ENCODE results near the gene LONP2. TPM values are rescaled to one million over a fixed set of nuclear protein-coding genes. Genes with fewer than 3 reads are reported as not detected.

Gene LONP2
- polyA plus RNA-seq, 4 donors: 18.1 to 48.3 (median 27.4) TPM

DNA sequence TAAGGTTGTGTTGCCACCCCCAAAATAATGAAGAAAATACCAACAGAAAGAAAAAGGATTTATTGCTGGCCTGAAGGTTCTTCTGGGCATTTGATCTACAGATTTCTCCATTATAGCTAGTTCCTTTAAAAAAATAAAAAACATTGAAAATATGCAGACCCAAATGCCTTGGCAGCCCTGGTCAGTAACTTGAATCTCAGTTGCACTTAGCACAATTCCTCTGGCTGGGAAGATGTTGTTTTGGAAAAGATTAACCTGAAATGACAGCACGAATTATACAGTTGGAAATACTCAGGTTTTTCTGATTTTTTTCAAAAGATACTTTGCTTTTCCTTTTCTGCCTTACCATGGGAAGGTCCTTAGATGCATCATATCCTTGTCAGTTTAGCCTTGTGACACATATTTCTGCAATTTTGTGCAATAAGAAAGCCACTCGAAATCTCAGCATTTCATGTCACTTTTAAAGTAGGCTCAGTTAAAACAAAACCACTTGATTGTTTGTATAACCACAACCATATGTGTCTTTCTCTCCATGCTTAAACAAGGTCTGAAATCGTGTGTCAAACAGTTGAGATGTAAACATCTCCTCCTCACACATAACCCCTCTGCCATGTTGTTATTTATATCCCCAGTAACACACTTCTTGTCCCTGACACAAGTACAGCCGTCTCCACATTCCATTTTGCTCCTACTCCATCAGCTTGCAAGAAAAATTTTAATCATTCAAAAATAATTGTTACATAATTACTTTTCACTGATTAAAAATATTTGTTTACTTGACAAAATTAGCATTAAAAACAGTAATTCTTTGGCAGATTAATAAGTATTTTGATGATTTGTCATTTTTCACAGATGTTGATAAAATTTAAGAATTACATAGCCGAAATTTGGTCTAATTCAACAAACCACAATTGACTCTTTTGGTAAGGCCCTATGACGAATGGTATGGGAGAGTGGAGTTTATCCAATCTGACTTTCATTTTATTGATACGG lies 80.0 kb downstream of the LONP2 start:
- FAIRE-seq: no peak
- DNase-seq: no peak
- H3K36me3 ChIP-seq (ENCODE audit: control insufficient read depth in 3 of 3, insufficient read depth in 2 of 3, low read depth in 1 of 3, low read length in 3 of 3): peaks cover 0 to 12% (median 4%) of the 10 kb centered on the region in 3 donors
- 78 to 88% (median 87%) methylated on average over 7 of the region's 7 CpGs for WGBS, 3 donors
- no peaks in the 10 kb centered on the region for H3K27me3 ChIP-seq (ENCODE audit: control insufficient read depth in 3 of 3, insufficient read depth in 3 of 3, low read length in 3 of 3)
- H3K4me1 ChIP-seq (ENCODE audit: control insufficient read depth in 3 of 3, insufficient read depth in 2 of 3, low read depth in 1 of 3, low read length in 2 of 3): peaks cover 0 to 3% (median 0%) of the 10 kb centered on the region in 3 donors
- H3K27ac ChIP-seq (ENCODE audit: low read depth in 1 of 3, low read length in 2 of 3): no peak overlapping the region
- no peak overlapping the region for H3K4me3 ChIP-seq (ENCODE audit: low read depth in 1 of 3, low read length in 3 of 3)
- H3K9me3 ChIP-seq (ENCODE audit: control insufficient read depth in 2 of 2, insufficient read depth in 1 of 2, low read depth in 1 of 2, low read length in 1 of 2): no peaks in the 10 kb centered on the region

DNA sequence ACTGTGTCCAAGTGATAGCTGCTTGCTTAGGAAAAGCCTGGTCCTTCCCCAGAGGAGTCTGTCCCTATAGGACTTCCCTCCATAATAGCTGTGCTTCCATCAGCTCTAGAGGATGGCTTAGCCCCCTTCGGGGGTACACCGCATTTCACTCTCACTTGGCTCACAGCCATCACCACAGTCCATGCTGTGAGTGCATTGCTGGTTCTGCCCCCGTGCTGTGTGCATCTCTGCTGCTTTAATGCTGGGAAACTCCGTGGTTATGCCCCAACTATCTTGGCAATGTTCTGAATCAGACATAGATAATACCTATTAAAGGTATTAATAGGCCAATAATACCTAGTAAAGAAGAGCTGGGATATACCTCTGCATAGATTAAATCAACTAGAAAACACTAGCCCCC lies 82.8 kb downstream of the LONP2 start:
- FAIRE-seq: no peak
- Histone ChIP-seq H3K4me1 (ENCODE audit: control insufficient read depth in 3 of 3, insufficient read depth in 2 of 3, low read depth in 1 of 3, low read length in 2 of 3) (no peaks in the 10 kb centered on the region), H3K27me3 (ENCODE audit: control insufficient read depth in 3 of 3, insufficient read depth in 3 of 3, low read length in 3 of 3) (no peaks in the 10 kb centered on the region), H3K4me3 (ENCODE audit: low read depth in 1 of 3, low read length in 3 of 3) (no peak overlapping the region), H3K27ac (ENCODE audit: low read depth in 1 of 3, low read length in 2 of 3) (no peak overlapping the region), H3K9me3 (ENCODE audit: control insufficient read depth in 2 of 2, insufficient read depth in 1 of 2, low read depth in 1 of 2, low read length in 1 of 2) (no peaks in the 10 kb centered on the region), H3K36me3 (ENCODE audit: control insufficient read depth in 3 of 3, insufficient read depth in 2 of 3, low read depth in 1 of 3, low read length in 3 of 3) (peaks cover 0 to 7% (median 4%) of the 10 kb centered on the region in 3 donors)
- WGBS, 3 donors: 86 to 96% (median 88%) methylated on average over 4 of the region's 4 CpGs
- DNase-seq: no peak

DNA sequence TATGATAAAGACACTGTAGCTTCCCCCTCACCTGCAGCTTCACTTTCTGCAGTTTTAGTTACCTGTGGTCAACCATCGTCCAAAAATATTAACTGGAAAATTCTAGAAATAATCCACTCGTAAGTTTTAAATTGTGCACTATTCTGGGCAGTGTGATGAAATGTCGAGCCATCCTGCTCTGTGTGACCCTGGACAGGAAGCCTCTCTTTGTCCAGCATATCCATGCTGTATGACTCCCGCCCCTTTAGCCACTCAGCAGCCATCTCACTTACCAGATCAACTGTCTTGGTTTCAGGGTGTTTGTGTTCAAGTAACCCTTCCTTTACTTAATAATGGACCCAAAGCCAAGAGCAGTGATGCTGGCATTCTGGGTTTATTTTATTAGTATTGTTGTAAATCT lies 85.0 kb downstream of the LONP2 start:
- Histone ChIP-seq H3K36me3 (ENCODE audit: control insufficient read depth in 3 of 3, insufficient read depth in 2 of 3, low read depth in 1 of 3, low read length in 3 of 3) (peaks cover 0 to 7% (median 4%) of the 10 kb centered on the region in 3 donors), H3K9me3 (ENCODE audit: control insufficient read depth in 2 of 2, insufficient read depth in 1 of 2, low read depth in 1 of 2, low read length in 1 of 2) (no peaks in the 10 kb centered on the region), H3K4me3 (ENCODE audit: low read depth in 1 of 3, low read length in 3 of 3) (no peak overlapping the region), H3K4me1 (ENCODE audit: control insufficient read depth in 3 of 3, insufficient read depth in 2 of 3, low read depth in 1 of 3, low read length in 2 of 3) (no peaks in the 10 kb centered on the region), H3K27ac (ENCODE audit: low read depth in 1 of 3, low read length in 2 of 3) (no peak overlapping the region), H3K27me3 (ENCODE audit: control insufficient read depth in 3 of 3, insufficient read depth in 3 of 3, low read length in 3 of 3) (no peaks in the 10 kb centered on the region)
- WGBS, 3 donors: 86 to 96% (median 95%) methylated on average over 4 of the region's 4 CpGs
- FAIRE-seq (no peak), DNase-seq (no peak)

DNA sequence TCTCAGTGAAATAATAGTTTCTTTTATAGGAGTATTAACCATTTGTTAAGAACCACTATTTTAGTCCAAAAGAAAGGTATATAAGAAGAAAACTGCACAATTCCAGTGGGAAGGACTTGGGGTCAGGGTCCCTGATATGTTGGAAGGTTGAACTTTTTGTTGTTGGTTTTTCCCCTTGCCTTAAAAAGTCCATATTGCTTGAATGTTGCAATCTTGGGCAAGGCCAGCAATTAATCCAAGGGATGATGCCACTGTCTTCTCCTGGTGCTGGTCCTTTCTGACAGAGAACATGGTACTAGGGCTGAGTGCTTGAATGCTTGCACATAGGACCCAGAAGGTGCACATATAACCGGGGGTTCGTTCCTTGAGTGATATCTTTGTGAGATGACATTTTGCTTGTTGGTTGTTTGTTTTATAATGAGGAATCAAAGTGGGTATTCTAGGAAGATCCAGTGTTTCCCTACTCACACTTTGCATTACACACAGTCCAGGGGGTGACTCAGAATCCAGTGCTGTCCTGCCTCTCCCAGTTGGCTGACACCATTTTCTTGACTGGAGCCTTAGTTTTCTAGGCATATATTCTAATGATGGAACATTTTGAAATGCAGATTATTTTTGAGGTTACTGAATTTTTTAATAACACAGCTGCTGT lies 86.2 kb downstream of the LONP2 start:
- Histone ChIP-seq H3K9me3 (ENCODE audit: control insufficient read depth in 2 of 2, insufficient read depth in 1 of 2, low read depth in 1 of 2, low read length in 1 of 2) (no peaks in the 10 kb centered on the region), H3K27ac (ENCODE audit: low read depth in 1 of 3, low read length in 2 of 3) (no peak overlapping the region), H3K36me3 (ENCODE audit: control insufficient read depth in 3 of 3, insufficient read depth in 2 of 3, low read depth in 1 of 3, low read length in 3 of 3) (peaks cover 0 to 13% (median 7%) of the 10 kb centered on the region in 3 donors), H3K4me3 (ENCODE audit: low read depth in 1 of 3, low read length in 3 of 3) (no peak overlapping the region), H3K27me3 (ENCODE audit: control insufficient read depth in 3 of 3, insufficient read depth in 3 of 3, low read length in 3 of 3) (no peaks in the 10 kb centered on the region), H3K4me1 (ENCODE audit: control insufficient read depth in 3 of 3, insufficient read depth in 2 of 3, low read depth in 1 of 3, low read length in 2 of 3) (no peaks in the 10 kb centered on the region)
- WGBS, 3 donors: 97 to 98% (median 98%) methylated on average over 2 of the region's 2 CpGs
- no peak for DNase-seq
- FAIRE-seq: no peak

DNA sequence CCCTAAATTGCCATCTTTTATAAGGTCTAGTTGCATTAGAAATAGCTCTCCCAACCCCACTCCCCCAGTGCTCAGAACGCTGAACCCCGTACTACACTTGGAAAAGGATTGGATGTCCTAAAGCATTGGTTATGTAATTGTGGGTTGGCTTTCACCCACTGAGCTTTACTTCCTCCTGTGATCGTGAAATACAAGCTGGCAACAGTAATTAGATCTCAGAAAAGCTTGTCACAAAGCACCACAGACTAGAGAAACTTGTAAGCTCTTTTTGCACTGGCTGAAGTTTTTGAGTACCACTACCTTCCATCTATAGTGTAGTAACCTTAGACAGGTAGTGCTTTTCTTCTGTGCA lies 86.7 kb downstream of the LONP2 start:
- no peak for FAIRE-seq
- 57 to 73% (median 65%) methylated on average over 3 of the region's 3 CpGs for WGBS, 3 donors
- no peaks in the 10 kb centered on the region for H3K9me3 ChIP-seq (ENCODE audit: control insufficient read depth in 2 of 2, insufficient read depth in 1 of 2, low read depth in 1 of 2, low read length in 1 of 2)
- no peaks in the 10 kb centered on the region for H3K4me1 ChIP-seq (ENCODE audit: control insufficient read depth in 3 of 3, insufficient read depth in 2 of 3, low read depth in 1 of 3, low read length in 2 of 3)
- H3K27me3 ChIP-seq (ENCODE audit: control insufficient read depth in 3 of 3, insufficient read depth in 3 of 3, low read length in 3 of 3): no peaks in the 10 kb centered on the region
- no peak overlapping the region for H3K27ac ChIP-seq (ENCODE audit: low read depth in 1 of 3, low read length in 2 of 3)
- DNase-seq: no peak
- H3K4me3 ChIP-seq (ENCODE audit: low read depth in 1 of 3, low read length in 3 of 3): no peak overlapping the region
- peaks cover 0 to 13% (median 7%) of the 10 kb centered on the region in 3 donors for H3K36me3 ChIP-seq (ENCODE audit: control insufficient read depth in 3 of 3, insufficient read depth in 2 of 3, low read depth in 1 of 3, low read length in 3 of 3)

DNA sequence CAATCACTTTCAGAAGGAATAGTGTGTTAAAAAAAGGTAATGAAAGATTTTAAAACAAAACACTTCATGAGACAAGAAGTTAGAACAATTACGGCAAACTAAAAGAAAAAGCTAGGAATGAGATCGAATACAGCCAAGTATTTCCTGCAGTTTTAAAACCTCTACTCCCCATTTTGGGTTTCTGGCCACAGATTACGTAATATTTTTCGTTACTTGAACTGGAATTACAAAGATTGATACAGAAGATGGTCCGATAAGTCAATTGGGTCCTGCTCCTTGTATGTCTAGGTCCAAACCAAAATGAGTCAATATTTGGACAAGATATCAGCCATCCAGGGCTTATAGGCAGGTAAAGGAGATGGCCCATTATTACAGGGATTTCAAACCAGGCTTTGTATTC lies 88.9 kb downstream of the LONP2 start:
- FAIRE-seq (no peak), DNase-seq (no peak)
- Histone ChIP-seq H3K4me3 (ENCODE audit: low read depth in 1 of 3, low read length in 3 of 3) (no peak overlapping the region), H3K27me3 (ENCODE audit: control insufficient read depth in 3 of 3, insufficient read depth in 3 of 3, low read length in 3 of 3) (no peaks in the 10 kb centered on the region), H3K36me3 (ENCODE audit: control insufficient read depth in 3 of 3, insufficient read depth in 2 of 3, low read depth in 1 of 3, low read length in 3 of 3) (peaks cover 2 to 15% (median 13%) of the 10 kb centered on the region in 3 donors), H3K4me1 (ENCODE audit: control insufficient read depth in 3 of 3, insufficient read depth in 2 of 3, low read depth in 1 of 3, low read length in 2 of 3) (no peaks in the 10 kb centered on the region), H3K9me3 (ENCODE audit: control insufficient read depth in 2 of 2, insufficient read depth in 1 of 2, low read depth in 1 of 2, low read length in 1 of 2) (no peaks in the 10 kb centered on the region), H3K27ac (ENCODE audit: low read depth in 1 of 3, low read length in 2 of 3) (no peak overlapping the region)
- 94 to 97% (median 97%) methylated on average over 5 of the region's 5 CpGs for WGBS, 3 donors

DNA sequence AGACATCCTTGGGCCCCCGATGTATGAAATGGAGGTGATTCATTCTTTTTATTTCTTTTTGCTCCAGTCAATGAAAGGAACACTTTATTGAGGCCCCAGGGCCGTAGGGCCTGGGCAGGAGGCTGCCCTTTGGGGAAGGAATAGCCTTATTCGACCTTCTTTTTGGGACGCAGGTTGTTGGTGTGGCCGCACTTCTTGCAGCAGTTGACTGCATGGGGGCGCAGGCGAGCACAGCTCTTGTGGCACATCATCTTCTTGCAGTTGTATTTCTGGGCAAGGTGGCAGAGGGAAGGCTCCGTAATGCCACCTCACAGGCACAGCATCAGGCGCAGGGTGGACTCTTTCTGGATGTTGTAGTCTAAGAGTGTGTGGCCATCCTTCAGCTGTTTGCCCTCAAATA lies 90.2 kb downstream of the LONP2 start:
- Histone ChIP-seq H3K9me3 (ENCODE audit: control insufficient read depth in 2 of 2, insufficient read depth in 1 of 2, low read depth in 1 of 2, low read length in 1 of 2) (no peaks in the 10 kb centered on the region), H3K27me3 (ENCODE audit: control insufficient read depth in 3 of 3, insufficient read depth in 3 of 3, low read length in 3 of 3) (no peaks in the 10 kb centered on the region), H3K4me1 (ENCODE audit: control insufficient read depth in 3 of 3, insufficient read depth in 2 of 3, low read depth in 1 of 3, low read length in 2 of 3) (no peaks in the 10 kb centered on the region), H3K27ac (ENCODE audit: low read depth in 1 of 3, low read length in 2 of 3) (no peak overlapping the region), H3K4me3 (ENCODE audit: low read depth in 1 of 3, low read length in 3 of 3) (no peak overlapping the region), H3K36me3 (ENCODE audit: control insufficient read depth in 3 of 3, insufficient read depth in 2 of 3, low read depth in 1 of 3, low read length in 3 of 3) (peaks cover 2 to 15% (median 15%) of the 10 kb centered on the region in 3 donors)
- 94 to 98% (median 95%) methylated on average over 9 of the region's 9 CpGs for WGBS, 3 donors
- DNase-seq (no peak), FAIRE-seq (no peak)

DNA sequence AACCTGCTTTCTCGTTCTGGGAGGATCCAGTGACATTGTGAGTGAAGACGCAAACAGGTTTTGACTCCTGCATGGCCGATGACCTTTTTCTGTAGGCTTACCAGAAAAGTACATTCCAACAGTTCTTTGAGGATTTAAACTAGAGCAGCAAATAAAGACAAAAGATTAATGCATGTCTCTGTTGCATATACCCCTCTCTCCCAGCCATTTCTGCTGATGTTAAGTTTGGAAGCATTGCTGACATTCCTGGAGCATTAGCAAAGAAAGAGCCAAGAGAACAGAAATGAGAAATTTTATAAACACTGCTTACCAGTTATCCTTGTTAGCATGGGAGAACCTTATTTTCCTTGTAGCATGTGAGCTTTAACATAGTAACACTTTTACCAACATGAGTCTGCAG lies 91.9 kb downstream of the LONP2 start:
- Histone ChIP-seq H3K27me3 (ENCODE audit: control insufficient read depth in 3 of 3, insufficient read depth in 3 of 3, low read length in 3 of 3) (no peaks in the 10 kb centered on the region), H3K4me3 (ENCODE audit: low read depth in 1 of 3, low read length in 3 of 3) (no peak overlapping the region), H3K9me3 (ENCODE audit: control insufficient read depth in 2 of 2, insufficient read depth in 1 of 2, low read depth in 1 of 2, low read length in 1 of 2) (no peaks in the 10 kb centered on the region), H3K4me1 (ENCODE audit: control insufficient read depth in 3 of 3, insufficient read depth in 2 of 3, low read depth in 1 of 3, low read length in 2 of 3) (no peaks in the 10 kb centered on the region), H3K27ac (ENCODE audit: low read depth in 1 of 3, low read length in 2 of 3) (no peak overlapping the region), H3K36me3 (ENCODE audit: control insufficient read depth in 3 of 3, insufficient read depth in 2 of 3, low read depth in 1 of 3, low read length in 3 of 3) (peaks cover 2 to 22% (median 20%) of the 10 kb centered on the region in 3 donors)
- WGBS, 3 donors: 78 to 94% (median 93%) methylated on average over 3 of the region's 3 CpGs
- DNase-seq (no peak), FAIRE-seq (no peak)
